Measurements from ENCODE around the gene AHCTF1.
"Not testable (repeated sequence)": the region's sequence is repeated elsewhere in the genome, so short reads cannot be mapped to it uniquely, and the experiment has no call there.

Gene AHCTF1

GRCh38 chr1:246921481-246921880 lies 10.3 kb downstream of the AHCTF1 start:
- no peak overlapping the region for H3K4me3 ChIP-seq (replicated peaks; ENCODE audit: low read depth, low read length)
- TF ChIP-seq, protein P1, sequence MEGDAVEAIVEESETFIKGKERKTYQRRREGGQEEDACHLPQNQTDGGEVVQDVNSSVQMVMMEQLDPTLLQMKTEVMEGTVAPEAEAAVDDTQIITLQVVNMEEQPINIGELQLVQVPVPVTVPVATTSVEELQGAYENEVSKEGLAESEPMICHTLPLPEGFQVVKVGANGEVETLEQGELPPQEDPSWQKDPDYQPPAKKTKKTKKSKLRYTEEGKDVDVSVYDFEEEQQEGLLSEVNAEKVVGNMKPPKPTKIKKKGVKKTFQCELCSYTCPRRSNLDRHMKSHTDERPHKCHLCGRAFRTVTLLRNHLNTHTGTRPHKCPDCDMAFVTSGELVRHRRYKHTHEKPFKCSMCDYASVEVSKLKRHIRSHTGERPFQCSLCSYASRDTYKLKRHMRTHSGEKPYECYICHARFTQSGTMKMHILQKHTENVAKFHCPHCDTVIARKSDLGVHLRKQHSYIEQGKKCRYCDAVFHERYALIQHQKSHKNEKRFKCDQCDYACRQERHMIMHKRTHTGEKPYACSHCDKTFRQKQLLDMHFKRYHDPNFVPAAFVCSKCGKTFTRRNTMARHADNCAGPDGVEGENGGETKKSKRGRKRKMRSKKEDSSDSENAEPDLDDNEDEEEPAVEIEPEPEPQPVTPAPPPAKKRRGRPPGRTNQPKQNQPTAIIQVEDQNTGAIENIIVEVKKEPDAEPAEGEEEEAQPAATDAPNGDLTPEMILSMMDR (IDR thresholded peaks at IDR 0.05; ENCODE audit: low read length, missing control alignments): no peak
- DNase-seq (ENCODE audit: low read depth): no peak

DNA sequence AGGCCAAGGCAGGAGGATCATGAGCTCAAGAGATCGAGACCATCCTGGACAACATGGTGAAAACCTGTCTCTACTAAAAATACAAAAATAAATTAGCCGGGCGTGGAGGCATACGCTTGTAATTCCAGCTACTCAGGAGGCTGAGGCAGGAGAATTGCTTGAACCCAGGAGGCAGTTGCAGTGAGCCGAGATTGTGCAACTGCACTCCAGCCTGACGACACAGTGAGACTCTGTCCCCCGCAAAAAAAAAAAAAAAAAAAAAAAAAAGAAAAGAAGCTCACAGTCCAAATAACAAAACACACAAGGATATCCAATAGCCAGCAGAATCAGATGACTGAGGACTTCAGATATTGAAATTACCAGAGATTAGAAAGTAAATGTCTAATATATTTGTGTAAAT lies 11.8 kb downstream of the AHCTF1 start:
- DNase-seq (ENCODE audit: low read depth): no peak
- TF ChIP-seq, protein P1 (IDR thresholded peaks at IDR 0.05; ENCODE audit: low read length, missing control alignments): no peak
- no peak overlapping the region for H3K4me3 ChIP-seq (replicated peaks; ENCODE audit: low read depth, low read length)

DNA sequence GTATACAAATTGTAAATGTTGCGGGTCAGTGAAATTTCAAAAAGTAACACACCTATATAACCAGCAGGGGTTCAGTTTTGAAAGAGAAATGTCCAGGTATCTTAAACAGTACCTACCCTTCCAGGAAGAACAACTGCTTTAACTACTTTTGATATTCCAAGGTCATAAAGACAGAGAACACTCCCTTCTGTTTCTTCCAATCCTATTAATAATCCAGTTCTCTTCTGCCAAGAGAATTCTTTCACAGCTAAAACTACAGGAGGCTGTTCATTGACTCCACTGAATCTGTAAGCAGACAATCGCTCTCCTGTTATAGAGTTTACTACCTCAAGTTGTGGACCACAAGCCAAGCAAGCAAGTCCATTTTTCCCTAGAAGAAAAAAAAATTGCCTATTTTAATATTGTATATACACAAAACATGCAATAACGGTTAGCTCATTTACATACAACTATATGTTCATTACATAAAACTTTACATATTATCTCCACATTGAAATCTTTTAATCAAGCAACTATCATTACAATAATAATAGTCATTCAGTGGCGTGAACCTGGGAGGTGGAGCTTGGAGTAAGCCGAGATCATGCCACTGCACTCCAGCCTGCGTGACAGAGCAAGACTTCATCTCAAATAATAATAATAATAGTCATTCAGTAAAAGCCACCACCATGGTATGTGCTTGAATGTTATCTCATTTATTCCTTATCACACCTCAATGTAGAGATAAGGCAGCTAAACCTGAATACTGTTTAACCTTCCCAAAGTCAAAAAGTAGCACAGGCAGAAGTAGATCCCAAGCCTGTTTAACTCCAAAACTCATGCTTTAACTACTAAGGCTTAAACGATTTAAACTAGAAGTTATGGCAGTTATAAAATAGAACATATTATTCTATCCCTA lies 15.5 kb downstream of the AHCTF1 start:
- not testable (repeated sequence) for DNase-seq (ENCODE audit: low read depth); H3K4me3 ChIP-seq (replicated peaks; ENCODE audit: low read depth, low read length)

DNA sequence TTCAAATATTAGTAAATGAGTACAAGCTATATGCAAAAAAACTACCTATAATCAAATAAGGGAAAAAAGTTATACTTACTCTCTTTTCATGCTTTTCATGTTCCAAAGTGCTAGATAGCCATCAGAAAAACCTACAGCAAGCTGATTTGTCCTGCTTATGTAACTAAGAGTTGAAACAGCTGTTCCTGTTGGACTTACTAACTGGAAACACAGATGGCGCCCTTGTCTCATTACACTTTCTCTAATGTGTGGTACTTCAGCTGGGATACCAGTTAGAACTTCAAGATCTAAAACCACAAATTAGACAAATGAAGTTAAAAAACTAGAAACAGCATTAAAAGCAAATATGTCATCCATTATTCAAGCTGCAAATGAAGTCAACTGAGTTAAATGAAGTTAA lies 24.3 kb downstream of the AHCTF1 start:
- DNase-seq (ENCODE audit: low read depth): peak; percentile 79
- TF ChIP-seq, protein P1 (IDR thresholded peaks at IDR 0.05; ENCODE audit: low read length, missing control alignments): peak; percentile 59
- H3K4me3 ChIP-seq (replicated peaks; ENCODE audit: low read depth, low read length): no peak overlapping the region

DNA sequence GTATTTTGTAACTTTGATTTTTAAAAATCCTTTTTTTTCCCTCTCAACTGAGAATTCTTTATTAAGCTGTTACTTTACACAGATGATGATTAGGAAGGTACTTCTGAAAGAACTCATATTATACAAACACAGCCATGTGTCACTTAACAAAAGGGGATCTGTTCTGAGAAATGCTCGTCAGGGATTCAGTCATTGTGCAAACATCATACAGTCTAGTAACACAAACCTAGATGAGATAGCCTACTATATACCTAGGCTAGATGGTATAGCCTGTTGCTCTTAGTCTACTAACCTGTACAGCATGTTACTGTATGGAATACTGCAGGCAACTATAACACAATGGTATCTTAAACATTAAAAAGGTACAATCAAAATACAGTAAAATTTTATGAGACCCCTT lies 24.9 kb downstream of the AHCTF1 start:
- TF ChIP-seq, protein P1 (IDR thresholded peaks at IDR 0.05; ENCODE audit: low read length, missing control alignments): no peak
- H3K4me3 ChIP-seq (replicated peaks; ENCODE audit: low read depth, low read length): no peak overlapping the region
- DNase-seq (ENCODE audit: low read depth): no peak

GRCh38 chr1:246901874-246902273 lies 29.9 kb downstream of the AHCTF1 start:
- no peak overlapping the region for H3K4me3 ChIP-seq (replicated peaks; ENCODE audit: low read depth, low read length)
- TF ChIP-seq, protein P1 (IDR thresholded peaks at IDR 0.05; ENCODE audit: low read length, missing control alignments): no peak
- DNase-seq (ENCODE audit: low read depth): no peak

DNA sequence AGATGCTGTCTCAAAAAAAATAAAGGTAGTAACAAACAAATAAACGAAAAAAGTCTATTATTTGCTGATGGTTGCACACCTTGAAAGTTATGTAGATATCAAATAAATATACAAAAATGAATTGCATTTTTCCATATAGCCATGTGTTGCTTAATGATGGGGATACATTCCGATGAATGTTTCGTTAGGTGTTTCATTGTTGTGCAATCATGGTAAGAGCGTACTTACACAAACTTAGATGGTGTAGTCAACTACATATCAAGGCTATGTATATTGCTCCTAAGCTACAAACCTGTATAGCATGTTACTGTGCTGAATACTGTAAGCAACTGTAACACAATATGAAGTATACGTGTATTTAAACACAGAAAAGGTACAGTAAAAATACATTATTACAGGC lies 34.4 kb downstream of the AHCTF1 start:
- H3K4me3 ChIP-seq (replicated peaks; ENCODE audit: low read depth, low read length): no peak overlapping the region
- TF ChIP-seq, protein P1 (IDR thresholded peaks at IDR 0.05; ENCODE audit: low read length, missing control alignments): no peak
- no peak for DNase-seq (ENCODE audit: low read depth)
